ENCODE data around the gene LRRC9.

DNA sequence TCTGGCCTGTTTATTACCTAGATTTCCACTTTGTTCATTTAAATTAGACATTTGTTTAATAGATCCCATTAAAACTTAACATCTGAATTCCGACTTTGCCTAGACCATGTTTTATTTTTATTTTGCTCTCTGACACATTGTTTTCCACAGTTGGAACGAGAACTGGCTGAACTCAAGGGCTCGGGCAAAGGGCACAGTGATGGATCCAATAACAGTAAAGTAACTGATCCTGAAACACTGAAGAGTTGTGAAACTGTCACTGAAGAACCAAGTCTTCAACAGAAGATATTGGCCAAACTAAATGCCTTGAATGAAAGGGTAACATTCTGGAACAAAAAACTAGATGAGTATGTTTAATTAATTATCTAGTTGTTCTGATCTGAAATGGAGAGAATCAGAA lies 39.7 kb downstream of the LRRC9 start:
- TF ChIP-seq, protein P1, sequence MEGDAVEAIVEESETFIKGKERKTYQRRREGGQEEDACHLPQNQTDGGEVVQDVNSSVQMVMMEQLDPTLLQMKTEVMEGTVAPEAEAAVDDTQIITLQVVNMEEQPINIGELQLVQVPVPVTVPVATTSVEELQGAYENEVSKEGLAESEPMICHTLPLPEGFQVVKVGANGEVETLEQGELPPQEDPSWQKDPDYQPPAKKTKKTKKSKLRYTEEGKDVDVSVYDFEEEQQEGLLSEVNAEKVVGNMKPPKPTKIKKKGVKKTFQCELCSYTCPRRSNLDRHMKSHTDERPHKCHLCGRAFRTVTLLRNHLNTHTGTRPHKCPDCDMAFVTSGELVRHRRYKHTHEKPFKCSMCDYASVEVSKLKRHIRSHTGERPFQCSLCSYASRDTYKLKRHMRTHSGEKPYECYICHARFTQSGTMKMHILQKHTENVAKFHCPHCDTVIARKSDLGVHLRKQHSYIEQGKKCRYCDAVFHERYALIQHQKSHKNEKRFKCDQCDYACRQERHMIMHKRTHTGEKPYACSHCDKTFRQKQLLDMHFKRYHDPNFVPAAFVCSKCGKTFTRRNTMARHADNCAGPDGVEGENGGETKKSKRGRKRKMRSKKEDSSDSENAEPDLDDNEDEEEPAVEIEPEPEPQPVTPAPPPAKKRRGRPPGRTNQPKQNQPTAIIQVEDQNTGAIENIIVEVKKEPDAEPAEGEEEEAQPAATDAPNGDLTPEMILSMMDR (IDR thresholded peaks at IDR 0.05; ENCODE audit: low read depth, low read length) = no peak
- no peak for TF ChIP-seq POLR2A (IDR thresholded peaks at IDR 0.05; ENCODE audit: extremely low read depth, insufficient read length)

All from NB4 (cell line).